SK-N-MC (cell line): ENCODE results near the gene AOX1.

Source experiments
- EZH2 ChIP-seq: fragments of 200-600 bp; sonication (generic); IDR thresholded peaks from one replicate; pipeline ENCODE4 v1.6.1; 2017; ENCODE audit warnings: antibody characterized with exemption
- POLR2AphosphoS5 ChIP-seq: IDR thresholded peaks from 2 replicates; pipeline ENCODE4 v1.6.1; 2012; ENCODE audit warnings: mild to moderate bottlenecking, low read depth, low read length, borderline replicate concordance

DNA sequence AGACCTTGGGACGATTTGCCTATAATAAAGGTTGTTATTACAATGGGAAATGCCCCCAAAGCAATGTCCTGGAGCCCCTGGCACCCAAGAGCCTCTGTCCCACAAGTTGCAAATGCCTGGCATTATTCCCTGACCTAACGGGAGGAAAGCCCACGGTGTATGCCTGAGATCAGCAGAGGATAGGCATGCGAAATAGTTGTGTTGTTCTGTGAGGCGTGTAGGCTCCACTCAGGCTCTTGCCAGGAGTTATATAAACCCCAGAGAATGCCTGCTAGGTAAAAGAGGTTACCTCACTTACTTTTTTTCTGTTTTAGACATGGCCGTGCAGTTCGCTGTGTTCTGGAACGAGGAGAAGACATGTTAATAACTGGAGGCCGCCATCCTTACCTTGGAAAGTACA, 52.1 kb downstream of the AOX1 start:
- TF ChIP-seq EZH2 (no peak), POLR2AphosphoS5 (no peak)
